ENCODE data around the gene GRK6. TPM values are rescaled to one million over a fixed set of nuclear protein-coding genes. Genes with fewer than 3 reads are reported as not detected.
A peak's percentile ranks its signal among the peaks of the same experiment; 100 is the strongest.

Gene GRK6
- total and polyA plus RNA-seq, 2 of the 4 experiments (the other 2 are of a cell fraction) = 25.3 to 30.1 TPM

DNA sequence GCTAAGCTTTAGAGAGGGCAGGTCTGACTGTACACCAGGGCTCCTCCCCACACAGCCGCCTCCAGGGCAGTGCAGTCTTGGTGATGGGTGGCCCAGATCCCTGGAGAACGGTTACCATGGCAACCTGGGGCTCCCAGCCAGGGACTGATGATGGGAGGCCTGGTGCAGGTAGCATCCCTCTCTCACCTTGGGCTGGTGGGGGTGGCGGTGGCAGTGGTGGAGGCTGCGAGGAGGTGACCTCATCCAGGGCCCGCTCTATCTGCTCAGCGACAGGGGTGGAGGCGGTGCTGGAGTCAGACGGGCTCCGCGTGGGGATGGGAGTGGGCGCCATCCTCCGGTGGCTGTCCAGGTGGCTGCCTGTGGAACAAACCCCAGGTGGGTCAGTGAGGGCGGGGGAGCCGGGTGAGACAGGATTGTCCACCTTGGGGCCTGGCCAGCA lies 32.5 kb downstream of the GRK6 start:
- no peak overlapping the region for H3K27ac ChIP-seq (ENCODE audit: insufficient read depth, low read length)
- no peak overlapping the region for H2AFZ ChIP-seq (replicated peaks; ENCODE audit: low read length, poor library complexity)
- no peak overlapping the region for H3K14ac ChIP-seq (replicated peaks; ENCODE audit: low read depth, low read length)
- H3K9ac ChIP-seq (ENCODE audit: low read depth, low read length) = no peak overlapping the region
- DNase-seq (peak; percentile 45), ATAC-seq (ENCODE audit: low read depth) (no peak)
- H2BK15ac ChIP-seq (ENCODE audit: low read depth, low read length) = no peak overlapping the region
- no peak overlapping the region for H4K5ac ChIP-seq (ENCODE audit: low read depth, low read length)
- no peak overlapping the region for H3K4me3 ChIP-seq (ENCODE audit: insufficient read depth, low read depth, low read length)
- H4K91ac ChIP-seq (ENCODE audit: insufficient read depth, low read depth, low read length) = no peak overlapping the region
- no peaks in the 10 kb centered on the region for H3K9me1 ChIP-seq (ENCODE audit: insufficient read depth, low read length)
- no peak overlapping the region for H3K56ac ChIP-seq (ENCODE audit: extremely low read depth, insufficient read depth, low read length)
- no peak overlapping the region for H2AK9ac ChIP-seq (replicated peaks; ENCODE audit: low read depth, low read length, poor library complexity)
- WGBS, 2 experiments (ENCODE audit: extremely low coverage in 2 of 2, insufficient read length in 1 of 2) = 93% methylated on average over 7 of the region's 14 CpGs; no CpG with 5 or more reads in 1 of the 2 experiments
- no peak overlapping the region for H2BK20ac ChIP-seq (ENCODE audit: low read depth, low read length)
- no peak overlapping the region for H3K18ac ChIP-seq (ENCODE audit: low read depth, low read length)
- H3K36me3 ChIP-seq (ENCODE audit: control insufficient read depth, insufficient read depth, low read length) = peaks cover 59% of the 10 kb centered on the region
- H4K8ac ChIP-seq (ENCODE audit: low read depth in 2 of 2, low read length in 2 of 2) = no peak overlapping the region
- no peak for TF ChIP-seq NFE2L2 (IDR thresholded peaks at IDR 0.05; ENCODE audit: low read depth, low read length)
- no peak for TF ChIP-seq SMC3 (IDR thresholded peaks at IDR 0.05; ENCODE audit: low read depth, low read length)
- CTCF ChIA-PET = no interaction called here
- POLR2A ChIA-PET (ENCODE audit: unreplicated experiment) = no interaction called here
- dilution Hi-C loops (cut with HindIII; ENCODE audit: low sequenced_read_pairs, unreplicated experiment) = no loop called here
- no peak overlapping the region for H3K23ac ChIP-seq (ENCODE audit: low read depth, low read length)
- no TSS peak for BruUV-seq (replicated peaks)
- H3K79me1 ChIP-seq (ENCODE audit: low read depth in 1 of 2, low read length in 2 of 2) = peaks cover 11 to 31% of the 10 kb centered on the region in 2 experiments
- no peak overlapping the region for H2BK5ac ChIP-seq (ENCODE audit: low read depth, low read length, poor library complexity, severe bottlenecking)
- no peak overlapping the region for H2BK120ac ChIP-seq (ENCODE audit: low read depth, low read length)
- no peaks in the 10 kb centered on the region for H3K9me3 ChIP-seq (ENCODE audit: control insufficient read depth, insufficient read depth, low read length)
- no peak overlapping the region for H2AK5ac ChIP-seq (ENCODE audit: low read depth, low read length)
- H3K4ac ChIP-seq (ENCODE audit: low read depth, low read length) = no peak overlapping the region
- peaks cover 7% of the 10 kb centered on the region for H3K4me1 ChIP-seq (ENCODE audit: control insufficient read depth, insufficient read depth, low read length)
- intact Hi-C loops (cut with micrococcal nuclease) = no loop called here
- in situ Hi-C loops (cut with MboI; ENCODE audit: low sequenced_read_pairs) = no loop called here
- H3K4me2 ChIP-seq (ENCODE audit: low read depth, low read length) = no peak overlapping the region
- no peaks in the 10 kb centered on the region for H3K27me3 ChIP-seq (ENCODE audit: control insufficient read depth, insufficient read depth, low read length)
- H4K20me1 ChIP-seq (ENCODE audit: insufficient read depth, low read length) = peaks cover 79% of the 10 kb centered on the region
